ENCODE measurements around the gene YPEL3. TPM values are rescaled to one million over a fixed set of nuclear protein-coding genes. Genes with fewer than 3 reads are reported as not detected.

The YPEL3 gene
- total and polyA plus RNA-seq, 2 experiments from 2014 or later, result 20.1 to 82.1 TPM

DNA sequence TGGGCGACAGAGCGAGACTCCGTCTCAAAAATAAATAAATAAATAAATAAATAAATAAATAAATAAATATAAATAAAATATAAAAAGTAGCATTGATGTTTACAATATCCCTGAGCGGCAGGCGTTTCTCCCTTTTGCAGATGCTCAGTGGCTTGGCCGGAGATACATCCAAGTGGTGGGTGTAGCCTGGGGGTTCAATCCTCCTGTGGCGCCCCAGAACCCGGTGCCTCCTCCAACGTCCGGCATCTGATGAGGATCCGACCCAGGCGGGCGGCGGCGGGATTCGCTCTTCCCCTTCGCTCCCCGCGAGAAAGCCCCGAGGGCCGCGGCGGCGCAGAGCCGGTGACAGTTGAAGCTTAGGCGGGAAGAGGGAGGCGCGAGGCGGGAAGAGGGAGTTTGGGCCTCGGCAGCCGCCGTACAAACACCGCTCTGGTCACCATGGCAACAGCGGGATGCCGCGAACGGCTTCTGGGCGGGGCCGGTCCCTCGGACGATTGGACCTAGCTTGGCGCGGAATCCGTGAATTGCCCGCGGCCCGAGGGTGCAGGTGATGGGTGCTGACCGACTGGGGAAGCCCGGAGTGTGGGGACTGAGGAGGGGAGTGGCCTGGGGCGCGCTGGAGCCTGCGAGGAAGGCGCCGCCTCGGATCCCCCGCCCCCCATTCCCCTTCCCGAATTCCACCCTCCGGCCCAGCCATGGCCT is 43.2 kb downstream of the YPEL3 start:
- Histone ChIP-seq H3K27ac (peak overlapping the region; percentile 18), H3K9me2 (replicated peaks; ENCODE audit: insufficient read depth) (no peaks in the 10 kb centered on the region), H3K79me2 (no peaks in the 10 kb centered on the region), H3K4me3 (peak overlapping the region; percentile 79), H3K36me3 (replicated peaks; ENCODE audit: insufficient read depth, low read depth) (no peaks in the 10 kb centered on the region), H3K27me3 (no peaks in the 10 kb centered on the region), H3K9me3 (ENCODE audit: low read depth) (no peaks in the 10 kb centered on the region), H4K20me1 (ENCODE audit: insufficient read depth, poor library complexity, severe bottlenecking) (no peaks in the 10 kb centered on the region), H3K4me2 (peak overlapping the region; percentile 87), H2AFZ (peak overlapping the region; percentile 87), H3K4me1 (ENCODE audit: insufficient read depth) (peaks cover 6% of the 10 kb centered on the region)
- WGBS (ENCODE audit: low lambda C conversion rate, missing lambda C conversion rate), result 11% methylated on average over 35 of the region's 58 CpGs
- DNase-seq (ENCODE audit: low spot score), result peak; percentile 95
- no peak for TF ChIP-seq EZH2phosphoT487 (IDR thresholded peaks at IDR 0.05; ENCODE audit: low read depth, severe bottlenecking, unreplicated experiment)
- TF ChIP-seq, protein P1, sequence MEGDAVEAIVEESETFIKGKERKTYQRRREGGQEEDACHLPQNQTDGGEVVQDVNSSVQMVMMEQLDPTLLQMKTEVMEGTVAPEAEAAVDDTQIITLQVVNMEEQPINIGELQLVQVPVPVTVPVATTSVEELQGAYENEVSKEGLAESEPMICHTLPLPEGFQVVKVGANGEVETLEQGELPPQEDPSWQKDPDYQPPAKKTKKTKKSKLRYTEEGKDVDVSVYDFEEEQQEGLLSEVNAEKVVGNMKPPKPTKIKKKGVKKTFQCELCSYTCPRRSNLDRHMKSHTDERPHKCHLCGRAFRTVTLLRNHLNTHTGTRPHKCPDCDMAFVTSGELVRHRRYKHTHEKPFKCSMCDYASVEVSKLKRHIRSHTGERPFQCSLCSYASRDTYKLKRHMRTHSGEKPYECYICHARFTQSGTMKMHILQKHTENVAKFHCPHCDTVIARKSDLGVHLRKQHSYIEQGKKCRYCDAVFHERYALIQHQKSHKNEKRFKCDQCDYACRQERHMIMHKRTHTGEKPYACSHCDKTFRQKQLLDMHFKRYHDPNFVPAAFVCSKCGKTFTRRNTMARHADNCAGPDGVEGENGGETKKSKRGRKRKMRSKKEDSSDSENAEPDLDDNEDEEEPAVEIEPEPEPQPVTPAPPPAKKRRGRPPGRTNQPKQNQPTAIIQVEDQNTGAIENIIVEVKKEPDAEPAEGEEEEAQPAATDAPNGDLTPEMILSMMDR (IDR thresholded peaks at IDR 0.05; ENCODE audit: poor library complexity), result no peak
- TF ChIP-seq EZH2 (IDR thresholded peaks at IDR 0.05; ENCODE audit: borderline replicate concordance), result no peak

- Histone ChIP-seq H3K36me3 (replicated peaks; ENCODE audit: insufficient read depth, low read depth) (no peaks in the 10 kb centered on the region), H3K9me2 (replicated peaks; ENCODE audit: insufficient read depth) (no peaks in the 10 kb centered on the region), H3K4me1 (ENCODE audit: insufficient read depth) (peaks cover 6% of the 10 kb centered on the region), H2AFZ (no peak overlapping the region), H4K20me1 (ENCODE audit: insufficient read depth, poor library complexity, severe bottlenecking) (no peaks in the 10 kb centered on the region), H3K4me3 (no peak overlapping the region), H3K79me2 (no peaks in the 10 kb centered on the region), H3K4me2 (no peak overlapping the region), H3K27me3 (no peaks in the 10 kb centered on the region), H3K27ac (no peak overlapping the region), H3K9me3 (ENCODE audit: low read depth) (no peaks in the 10 kb centered on the region)
- no peak for TF ChIP-seq EZH2 (IDR thresholded peaks at IDR 0.05; ENCODE audit: borderline replicate concordance)
- TF ChIP-seq EZH2phosphoT487 (IDR thresholded peaks at IDR 0.05; ENCODE audit: low read depth, severe bottlenecking, unreplicated experiment), result no peak
- TF ChIP-seq, protein P1 (IDR thresholded peaks at IDR 0.05; ENCODE audit: poor library complexity), result no peak
- DNase-seq (ENCODE audit: low spot score), result no peak
- 68% methylated on average over 3 of the region's 3 CpGs for WGBS (ENCODE audit: low lambda C conversion rate, missing lambda C conversion rate)
These were observed 44.5 kb downstream of the YPEL3 start for GRCh38 chr16:30051518-30051917.

GRCh38 chr16:30049871-30050270 is 46.1 kb downstream of the YPEL3 start:
- H3K4me3 ChIP-seq, result no peak overlapping the region
- WGBS (ENCODE audit: low lambda C conversion rate, missing lambda C conversion rate), result 93% methylated on average over 8 of the region's 8 CpGs
- no peak overlapping the region for H3K27ac ChIP-seq
- H3K4me1 ChIP-seq (ENCODE audit: insufficient read depth), result peaks cover 6% of the 10 kb centered on the region
- no peaks in the 10 kb centered on the region for H4K20me1 ChIP-seq (ENCODE audit: insufficient read depth, poor library complexity, severe bottlenecking)
- no peak for DNase-seq (ENCODE audit: low spot score)
- no peaks in the 10 kb centered on the region for H3K36me3 ChIP-seq (replicated peaks; ENCODE audit: insufficient read depth, low read depth)
- no peaks in the 10 kb centered on the region for H3K79me2 ChIP-seq
- H3K4me2 ChIP-seq, result no peak overlapping the region
- H3K27me3 ChIP-seq, result no peaks in the 10 kb centered on the region
- TF ChIP-seq, protein P1 (IDR thresholded peaks at IDR 0.05; ENCODE audit: poor library complexity), result no peak
- TF ChIP-seq EZH2 (IDR thresholded peaks at IDR 0.05; ENCODE audit: borderline replicate concordance), result no peak
- TF ChIP-seq EZH2phosphoT487 (IDR thresholded peaks at IDR 0.05; ENCODE audit: low read depth, severe bottlenecking, unreplicated experiment), result no peak
- no peak overlapping the region for H2AFZ ChIP-seq
- H3K9me3 ChIP-seq (ENCODE audit: low read depth), result no peaks in the 10 kb centered on the region
- no peaks in the 10 kb centered on the region for H3K9me2 ChIP-seq (replicated peaks; ENCODE audit: insufficient read depth)

All from hepatocyte (in vitro differentiated cells).